SK-N-MC (cell line): Measurements from ENCODE around the gene ZNHIT1.
A peak's percentile ranks its signal among the peaks of the same experiment; 100 is the strongest.

Source experiments
- DNase-seq: peaks from one replicate; pipeline ENCODE4 v3.0.0-alpha.2; 2011; ENCODE audit warnings: low read depth, low spot score
- H3K27ac ChIP-seq: fragments of 200-600 bp; sonication (generic); 2 replicates; pipeline ENCODE4 v1.5.1; 2016; ENCODE audit warnings: mixed run types
- H3K36me3 ChIP-seq: fragments of 200-600 bp; sonication (generic); 2 replicates; pipeline ENCODE4 v1.6.1; 2017; ENCODE audit warnings: antibody characterized with exemption, low read length, mixed read lengths; ENCODE audit not compliant: insufficient read depth
- H3K4me3 ChIP-seq: fragments of 200-600 bp; sonication (generic); 2 replicates; pipeline ENCODE4 v1.5.1; 2016
- H3K9ac ChIP-seq: fragments of 200-600 bp; sonication (generic); 2 replicates; pipeline ENCODE4 v1.8.0; 2017; ENCODE audit warnings: mixed run types, mixed read lengths; ENCODE audit not compliant: insufficient read length
- H3K9me3 ChIP-seq: fragments of 200-600 bp; sonication (generic); 2 replicates; pipeline ENCODE4 v1.6.1; 2017; ENCODE audit warnings: low read depth, mild to moderate bottlenecking, antibody characterized with exemption, low read length, moderate library complexity, mixed read lengths
- EZH2 ChIP-seq: fragments of 200-600 bp; sonication (generic); IDR thresholded peaks from one replicate; pipeline ENCODE4 v1.6.1; 2017; ENCODE audit warnings: antibody characterized with exemption
- FOXP2 ChIP-seq: optimal IDR thresholded peaks from 2 replicates; pipeline ENCODE3; 2011; ENCODE audit warnings: mild to moderate bottlenecking, moderate library complexity; ENCODE audit not compliant: insufficient read depth; ENCODE audit errors: extremely low read length, control extremely low read depth
- POLR2AphosphoS5 ChIP-seq: IDR thresholded peaks from 2 replicates; pipeline ENCODE4 v1.6.1; 2012; ENCODE audit warnings: mild to moderate bottlenecking, low read depth, low read length, borderline replicate concordance

The ZNHIT1 gene

GRCh38 chr7:101222275-101222830, 4.4 kb downstream of the ZNHIT1 start:
- H3K4me3 ChIP-seq = no peak overlapping the region
- no peak overlapping the region for H3K27ac ChIP-seq
- no peak for DNase-seq
- peaks cover 5% of the 10 kb centered on the region; the same call in 1 of the 2 replicates for H3K36me3 ChIP-seq
- H3K9me3 ChIP-seq = no peaks in the 10 kb centered on the region
- no peak overlapping the region for H3K9ac ChIP-seq
- no peak for TF ChIP-seq EZH2
- TF ChIP-seq POLR2AphosphoS5 = no peak
- no peak for TF ChIP-seq FOXP2

GRCh38 chr7:101223528-101223927, 5.6 kb downstream of the ZNHIT1 start:
- Histone ChIP-seq H3K27ac (no peak overlapping the region), H3K4me3 (no peak overlapping the region), H3K36me3 (peaks cover 5% of the 10 kb centered on the region; the same call in 1 of the 2 replicates), H3K9ac (no peak overlapping the region), H3K9me3 (no peaks in the 10 kb centered on the region)
- TF ChIP-seq POLR2AphosphoS5 (no peak), FOXP2 (no peak), EZH2 (no peak)
- no peak for DNase-seq

GRCh38 chr7:101225650-101226049, 7.7 kb downstream of the ZNHIT1 start:
- DNase-seq = no peak
- Histone ChIP-seq H3K9ac (no peak overlapping the region), H3K27ac (no peak overlapping the region), H3K36me3 (peaks cover 5% of the 10 kb centered on the region; the same call in 1 of the 2 replicates), H3K9me3 (no peaks in the 10 kb centered on the region), H3K4me3 (no peak overlapping the region)
- TF ChIP-seq EZH2 (no peak), POLR2AphosphoS5 (no peak), FOXP2 (no peak)

GRCh38 chr7:101226721-101227120, 8.8 kb downstream of the ZNHIT1 start:
- TF ChIP-seq EZH2 (no peak), FOXP2 (no peak), POLR2AphosphoS5 (no peak)
- Histone ChIP-seq H3K36me3 (peaks cover 5% of the 10 kb centered on the region; the same call in 1 of the 2 replicates), H3K27ac (peak overlapping the region; percentile 88), H3K4me3 (no peak overlapping the region; the same call in 1 of the 2 replicates), H3K9ac (peak overlapping the region; percentile 53), H3K9me3 (no peaks in the 10 kb centered on the region)
- no peak for DNase-seq

- Histone ChIP-seq H3K36me3 (no peaks in the 10 kb centered on the region), H3K9me3 (no peaks in the 10 kb centered on the region), H3K9ac (no peak overlapping the region), H3K4me3 (no peak overlapping the region), H3K27ac (no peak overlapping the region)
- DNase-seq = no peak
- TF ChIP-seq POLR2AphosphoS5 (no peak), EZH2 (no peak), FOXP2 (no peak)
These were observed 13.7 kb downstream of the ZNHIT1 start for GRCh38 chr7:101231644-101232043.

- Histone ChIP-seq H3K4me3 (no peak overlapping the region), H3K9ac (no peak overlapping the region)
- no peak for DNase-seq
These were observed 14.3 kb downstream of the ZNHIT1 start for GRCh38 chr7:101232141-101232850.

DNA sequence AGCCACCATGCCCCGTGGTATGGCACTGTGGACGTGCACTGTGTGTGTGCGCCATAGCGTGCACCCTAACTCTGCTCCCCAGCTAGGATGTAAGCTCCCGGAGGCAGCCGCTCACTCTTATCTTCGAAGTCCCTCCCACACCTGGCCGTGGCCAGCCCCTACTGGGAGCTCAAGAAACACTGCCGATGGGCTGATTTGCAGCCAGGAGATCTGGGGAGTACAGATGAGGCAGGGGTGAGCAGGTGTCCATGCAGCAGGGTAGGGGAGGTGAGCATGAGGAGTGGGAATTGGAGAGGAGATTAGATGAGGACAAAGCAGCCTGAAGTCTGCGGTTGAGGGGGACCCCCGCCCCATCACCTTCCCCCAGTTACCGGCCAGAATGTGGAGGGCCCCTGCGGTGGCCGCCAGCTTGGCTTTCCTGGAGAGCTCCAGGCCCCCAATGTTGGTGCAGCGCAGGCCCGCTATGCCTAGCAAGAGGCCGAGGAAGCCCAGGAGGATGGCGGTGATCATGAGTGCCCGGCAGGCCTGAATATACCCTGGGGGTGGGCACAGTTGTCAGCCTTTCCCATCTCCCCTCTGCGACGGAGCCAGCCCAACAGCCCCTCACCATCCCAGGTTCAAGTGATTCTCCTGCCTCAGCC, 16.1 kb downstream of the ZNHIT1 start:
- H3K9ac ChIP-seq = no peak overlapping the region
- no peak overlapping the region for H3K4me3 ChIP-seq
- no peak for TF ChIP-seq POLR2AphosphoS5
- TF ChIP-seq EZH2 = no peak
- no peak for TF ChIP-seq FOXP2
- H3K36me3 ChIP-seq = no peaks in the 10 kb centered on the region
- no peak for DNase-seq
- no peaks in the 10 kb centered on the region for H3K9me3 ChIP-seq
- no peak overlapping the region for H3K27ac ChIP-seq

More at GRCh38 chr7:101232141-101232850, 14.3 kb downstream of the ZNHIT1 start:
- TF ChIP-seq FOXP2 (no peak), POLR2AphosphoS5 (no peak), EZH2 (no peak)
- no peak overlapping the region for H3K27ac ChIP-seq
- no peaks in the 10 kb centered on the region for H3K36me3 ChIP-seq
- H3K9me3 ChIP-seq = no peaks in the 10 kb centered on the region

DNA sequence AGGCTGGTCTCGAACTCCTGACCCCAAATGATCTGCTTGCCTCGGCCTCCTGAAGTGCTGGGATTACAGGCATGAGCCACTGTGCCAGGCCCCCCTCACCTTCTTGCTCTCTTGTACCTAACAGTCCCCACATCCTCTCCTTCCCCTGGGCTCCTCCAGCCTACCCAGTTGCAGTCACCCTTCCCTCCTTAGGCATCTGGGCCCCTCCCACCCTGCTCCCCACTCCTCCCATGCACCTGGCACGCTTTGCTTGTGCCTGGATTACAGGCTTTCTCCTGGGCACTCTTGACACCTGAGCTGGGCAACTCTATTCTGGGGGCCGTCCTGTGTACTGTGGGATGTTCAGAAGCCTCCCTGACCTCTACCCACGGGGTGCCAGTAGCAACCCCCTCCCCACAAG, 16.7 kb downstream of the ZNHIT1 start:
- no peak for DNase-seq
- H3K4me3 ChIP-seq = no peak overlapping the region
- no peaks in the 10 kb centered on the region for H3K9me3 ChIP-seq
- H3K36me3 ChIP-seq = no peaks in the 10 kb centered on the region
- H3K27ac ChIP-seq = no peak overlapping the region
- TF ChIP-seq FOXP2 = no peak
- no peak for TF ChIP-seq EZH2
- no peak for TF ChIP-seq POLR2AphosphoS5
- H3K9ac ChIP-seq = no peak overlapping the region

GRCh38 chr7:101235050-101235449, 17.1 kb downstream of the ZNHIT1 start:
- Histone ChIP-seq H3K36me3 (no peaks in the 10 kb centered on the region), H3K9me3 (no peaks in the 10 kb centered on the region), H3K4me3 (no peak overlapping the region), H3K27ac (no peak overlapping the region), H3K9ac (no peak overlapping the region)
- no peak for DNase-seq
- TF ChIP-seq EZH2 (no peak), FOXP2 (no peak), POLR2AphosphoS5 (no peak; the same call in 1 of the 2 replicates)
